Activated CD8-positive, alpha-beta T cell treated with anti-CD3 and anti-CD28 coated beads, Interleukin-2, amount 10 ng/mL, durations not matched to agents 7 days and 5 days (primary cell): ENCODE results near the gene COL16A1. TPM values are rescaled to one million over a fixed set of nuclear protein-coding genes. Genes with fewer than 3 reads are reported as not detected.
A peak's percentile ranks its signal among the peaks of the same experiment; 100 is the strongest.

Source experiments
- ATAC-seq: fragments of 150-1000 bp; cut with Tn5 transposase; one replicate; pipeline ENCODE4 v1.10.0; 2021; ENCODE audit warnings: moderate library complexity
- CTCF ChIA-PET: fragments of 350-600 bp; sonication (Branson Sonifier 250); formaldehyde crosslinking; loops from one replicate; lab custom pipeline; 2021; ENCODE audit warnings: antibody characterized with exemption; lab: Charles Lee
- POLR2A ChIA-PET: fragments of 350-600 bp; sonication (Branson Sonifier 250); formaldehyde crosslinking; loops from one replicate; lab custom pipeline; 2021; ENCODE audit warnings: antibody characterized with exemption; lab: Charles Lee
- DNase-seq: peaks from one replicate; pipeline ENCODE4 v3.0.0-alpha.2; 2020
- H3K27ac Mint-ChIP-seq: one replicate; pipeline ENCODE4 v1.8.0; 2021; ENCODE audit warnings: mild to moderate bottlenecking, mixed read lengths
- H3K27me3 Mint-ChIP-seq: one replicate; pipeline ENCODE4 v1.8.0; 2021; ENCODE audit warnings: low read depth, mixed read lengths
- H3K36me3 Mint-ChIP-seq: one replicate; pipeline ENCODE4 v1.8.0; 2021; ENCODE audit warnings: low read depth, mixed read lengths
- H3K4me1 Mint-ChIP-seq: one replicate; pipeline ENCODE4 v1.8.0; 2021; ENCODE audit warnings: low read depth, mixed read lengths
- H3K4me3 Mint-ChIP-seq: one replicate; pipeline ENCODE4 v1.8.0; 2021; ENCODE audit warnings: mild to moderate bottlenecking, mixed read lengths
- H3K9me3 Mint-ChIP-seq: one replicate; pipeline ENCODE4 v1.8.0; 2022; ENCODE audit warnings: mixed read lengths; ENCODE audit not compliant: insufficient read depth
- total RNA-seq, 2 experiments: library from RNA; stranded (reverse); gene quantifications; one replicate each; pipeline ENCODE4 v1.2.3, GENCODE V29; 2021

Gene COL16A1
- total RNA-seq, 2 experiments from 2014 or later, result not detected

GRCh38 chr1:31702836-31703404 lies 897 bp downstream of the COL16A1 start:
- CTCF ChIA-PET, result interaction anchor here (1.1 to 2.9 kb wide), 2 partner anchors 12 to 86 kb away, joined by 4 to 14 read pairs; no protein-coding TSS in a partner anchor
- Mint-ChIP-seq H3K27me3 (peaks cover 45% of the 10 kb centered on the region), H3K27ac (no peak overlapping the region), H3K4me1 (peaks cover 47% of the 10 kb centered on the region), H3K36me3 (no peaks in the 10 kb centered on the region), H3K4me3 (no peak overlapping the region), H3K9me3 (no peaks in the 10 kb centered on the region)
- no peak for DNase-seq
- ATAC-seq, result no peak
- POLR2A ChIA-PET, result interaction anchor here (1.1 kb wide), 1 partner anchor 14 kb away, joined by 3 read pairs; no protein-coding TSS in a partner anchor

GRCh38 chr1:31701091-31701736 lies 2.6 kb downstream of the COL16A1 start:
- ATAC-seq (no peak), DNase-seq (no peak)
- no peak overlapping the region for H3K4me3 Mint-ChIP-seq
- CTCF ChIA-PET, result interaction anchor here (1.4 to 1.7 kb wide), 2 partner anchors 44 to 88 kb away, joined by 4 to 10 read pairs; no protein-coding TSS in a partner anchor
- no peaks in the 10 kb centered on the region for H3K36me3 Mint-ChIP-seq
- H3K9me3 Mint-ChIP-seq, result no peaks in the 10 kb centered on the region
- POLR2A ChIA-PET, result no interaction called here
- no peak overlapping the region for H3K27ac Mint-ChIP-seq
- H3K27me3 Mint-ChIP-seq, result peaks cover 39% of the 10 kb centered on the region
- peaks cover 38% of the 10 kb centered on the region for H3K4me1 Mint-ChIP-seq

- no peak overlapping the region for H3K27ac Mint-ChIP-seq
- ChIA-PET POLR2A (interaction anchor here (0.6 kb wide), 1 partner anchor 1579 kb away, joined by 3 read pairs; no protein-coding TSS in a partner anchor), CTCF (interaction anchor here (1.0 to 1.7 kb wide), 3 partner anchors 16 to 88 kb away, joined by 4 to 10 read pairs (median 4); no protein-coding TSS in a partner anchor)
- H3K4me3 Mint-ChIP-seq, result no peak overlapping the region
- no peaks in the 10 kb centered on the region for H3K9me3 Mint-ChIP-seq
- no peak for DNase-seq
- H3K4me1 Mint-ChIP-seq, result peaks cover 32% of the 10 kb centered on the region
- no peak for ATAC-seq
- H3K27me3 Mint-ChIP-seq, result peaks cover 34% of the 10 kb centered on the region
- H3K36me3 Mint-ChIP-seq, result no peaks in the 10 kb centered on the region
Measured at GRCh38 chr1:31700468-31701090, 3.2 kb downstream of the COL16A1 start.

- no peak overlapping the region for H3K27ac Mint-ChIP-seq
- DNase-seq (peak; percentile 61), ATAC-seq (peak; percentile 43)
- POLR2A ChIA-PET, result no interaction called here
- H3K9me3 Mint-ChIP-seq, result no peaks in the 10 kb centered on the region
- no peaks in the 10 kb centered on the region for H3K36me3 Mint-ChIP-seq
- peaks cover 28% of the 10 kb centered on the region for H3K27me3 Mint-ChIP-seq
- no peak overlapping the region for H3K4me3 Mint-ChIP-seq
- CTCF ChIA-PET, result interaction anchor here (1.7 kb wide), 1 partner anchor 89 kb away, joined by 10 read pairs; no protein-coding TSS in a partner anchor
- peaks cover 20% of the 10 kb centered on the region for H3K4me1 Mint-ChIP-seq
Measured at GRCh38 chr1:31699341-31699891, 4.4 kb downstream of the COL16A1 start.

- Mint-ChIP-seq H3K4me1 (peaks cover 19% of the 10 kb centered on the region), H3K36me3 (no peaks in the 10 kb centered on the region), H3K27ac (no peak overlapping the region), H3K4me3 (no peak overlapping the region), H3K9me3 (no peaks in the 10 kb centered on the region), H3K27me3 (peaks cover 17% of the 10 kb centered on the region)
- CTCF ChIA-PET, result interaction anchor here (0.7 kb wide), 1 partner anchor 48 kb away, joined by 3 read pairs; no protein-coding TSS in a partner anchor
- POLR2A ChIA-PET, result no interaction called here
- DNase-seq (no peak), ATAC-seq (no peak)
Measured at GRCh38 chr1:31697369-31697984, 6.3 kb downstream of the COL16A1 start.

GRCh38 chr1:31696242-31696641 lies 7.6 kb downstream of the COL16A1 start:
- CTCF ChIA-PET, result interaction anchor here (0.6 kb wide), 1 partner anchor 57 kb away, joined by 3 read pairs; no protein-coding TSS in a partner anchor
- no peaks in the 10 kb centered on the region for H3K9me3 Mint-ChIP-seq

GRCh38 chr1:31695327-31695726 lies 8.5 kb downstream of the COL16A1 start:
- ChIA-PET POLR2A (no interaction called here), CTCF (no interaction called here)
- Mint-ChIP-seq H3K27me3 (peaks cover 8% of the 10 kb centered on the region), H3K27ac (no peak overlapping the region), H3K9me3 (no peaks in the 10 kb centered on the region), H3K4me1 (peaks cover 11% of the 10 kb centered on the region), H3K36me3 (no peaks in the 10 kb centered on the region), H3K4me3 (no peak overlapping the region)
- no peak for ATAC-seq
- no peak for DNase-seq

More at GRCh38 chr1:31696242-31696641, 7.6 kb downstream of the COL16A1 start:
- no peak overlapping the region for H3K4me3 Mint-ChIP-seq
- no peaks in the 10 kb centered on the region for H3K36me3 Mint-ChIP-seq
- POLR2A ChIA-PET, result no interaction called here
- peaks cover 14% of the 10 kb centered on the region for H3K27me3 Mint-ChIP-seq
- no peak for ATAC-seq
- no peak overlapping the region for H3K27ac Mint-ChIP-seq
- DNase-seq, result no peak
- peaks cover 19% of the 10 kb centered on the region for H3K4me1 Mint-ChIP-seq

- ATAC-seq, result no peak
- Mint-ChIP-seq H3K27ac (no peak overlapping the region), H3K4me1 (peaks cover 10% of the 10 kb centered on the region), H3K36me3 (no peaks in the 10 kb centered on the region), H3K27me3 (peaks cover 8% of the 10 kb centered on the region), H3K4me3 (no peak overlapping the region), H3K9me3 (no peaks in the 10 kb centered on the region)
- ChIA-PET POLR2A (no interaction called here), CTCF (interaction anchor here (0.9 kb wide), 1 partner anchor 94 kb away, joined by 4 read pairs; no protein-coding TSS in a partner anchor)
- no peak for DNase-seq
Measured at GRCh38 chr1:31694964-31695313, 8.9 kb downstream of the COL16A1 start.

- ChIA-PET POLR2A (no interaction called here), CTCF (interaction anchor here (0.9 kb wide), 1 partner anchor 95 kb away, joined by 4 read pairs; no protein-coding TSS in a partner anchor)
- Mint-ChIP-seq H3K4me3 (no peak overlapping the region), H3K9me3 (no peaks in the 10 kb centered on the region), H3K27me3 (peaks cover 8% of the 10 kb centered on the region), H3K27ac (no peak overlapping the region), H3K36me3 (no peaks in the 10 kb centered on the region), H3K4me1 (peaks cover 4% of the 10 kb centered on the region)
- DNase-seq, result no peak
- no peak for ATAC-seq
Measured at GRCh38 chr1:31694069-31694963, 9.5 kb downstream of the COL16A1 start.

GRCh38 chr1:31693231-31693630 lies 10.6 kb downstream of the COL16A1 start:
- POLR2A ChIA-PET, result no interaction called here
- ATAC-seq, result no peak
- CTCF ChIA-PET, result no interaction called here
- no peaks in the 10 kb centered on the region for H3K4me1 Mint-ChIP-seq
- no peak overlapping the region for H3K4me3 Mint-ChIP-seq
- H3K9me3 Mint-ChIP-seq, result no peaks in the 10 kb centered on the region
- no peak overlapping the region for H3K27ac Mint-ChIP-seq
- peaks cover 12% of the 10 kb centered on the region for H3K27me3 Mint-ChIP-seq
- no peaks in the 10 kb centered on the region for H3K36me3 Mint-ChIP-seq
- DNase-seq, result no peak
